ENCODE results near the gene CCL25.

DNA sequence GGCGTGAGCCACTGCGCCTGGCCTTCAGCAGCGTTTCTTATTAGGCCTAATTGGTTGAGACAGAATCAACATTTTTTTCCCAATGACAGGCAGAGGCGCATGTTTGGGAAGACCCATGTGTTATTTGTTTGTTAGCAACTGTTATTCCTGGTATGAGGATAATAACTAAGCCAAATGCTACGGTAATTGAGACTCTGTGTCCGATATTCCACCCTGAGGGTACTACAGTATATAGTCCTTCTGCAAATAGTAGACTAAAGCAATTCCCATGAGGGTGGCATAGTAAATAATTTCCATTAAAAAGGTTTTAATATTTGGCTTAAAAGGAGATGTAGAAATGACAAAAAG, 18.4 kb upstream of the CCL25 start:
- TF ChIP-seq, protein P1, sequence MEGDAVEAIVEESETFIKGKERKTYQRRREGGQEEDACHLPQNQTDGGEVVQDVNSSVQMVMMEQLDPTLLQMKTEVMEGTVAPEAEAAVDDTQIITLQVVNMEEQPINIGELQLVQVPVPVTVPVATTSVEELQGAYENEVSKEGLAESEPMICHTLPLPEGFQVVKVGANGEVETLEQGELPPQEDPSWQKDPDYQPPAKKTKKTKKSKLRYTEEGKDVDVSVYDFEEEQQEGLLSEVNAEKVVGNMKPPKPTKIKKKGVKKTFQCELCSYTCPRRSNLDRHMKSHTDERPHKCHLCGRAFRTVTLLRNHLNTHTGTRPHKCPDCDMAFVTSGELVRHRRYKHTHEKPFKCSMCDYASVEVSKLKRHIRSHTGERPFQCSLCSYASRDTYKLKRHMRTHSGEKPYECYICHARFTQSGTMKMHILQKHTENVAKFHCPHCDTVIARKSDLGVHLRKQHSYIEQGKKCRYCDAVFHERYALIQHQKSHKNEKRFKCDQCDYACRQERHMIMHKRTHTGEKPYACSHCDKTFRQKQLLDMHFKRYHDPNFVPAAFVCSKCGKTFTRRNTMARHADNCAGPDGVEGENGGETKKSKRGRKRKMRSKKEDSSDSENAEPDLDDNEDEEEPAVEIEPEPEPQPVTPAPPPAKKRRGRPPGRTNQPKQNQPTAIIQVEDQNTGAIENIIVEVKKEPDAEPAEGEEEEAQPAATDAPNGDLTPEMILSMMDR (IDR thresholded peaks at IDR 0.05), result no peak
- TF ChIP-seq POLR2A (IDR thresholded peaks at IDR 0.05) (no peak), POLR2AphosphoS5 (IDR thresholded peaks at IDR 0.05) (no peak)

Measured in prostate gland (tissue), 2 donors.